Coronary artery (tissue), 2 donors: ENCODE results near the gene LRRC75A.

Experiments
- DNase-seq: peaks from one replicate; pipeline ENCODE4 v3.0.0-alpha.2; 2017; ENCODE audit warnings: low spot score
- H3K27ac ChIP-seq, 2 donors: fragments of 200-600 bp; sonication (generic); one replicate each; pipeline ENCODE4 v1.5.1; 2016 to 2019
- H3K4me3 ChIP-seq: fragments of 200-600 bp; sonication (generic); 2 replicates; pipeline ENCODE4 v1.5.1; 2016; ENCODE audit warnings: mild to moderate bottlenecking, moderate library complexity
- TF ChIP-seq, protein P1 (sequence below): fragments of 200-600 bp; sonication (generic); IDR thresholded peaks from one replicate; pipeline ENCODE4 v1.5.1; 2019; ENCODE audit warnings: antibody characterized with exemption

Gene LRRC75A

DNA sequence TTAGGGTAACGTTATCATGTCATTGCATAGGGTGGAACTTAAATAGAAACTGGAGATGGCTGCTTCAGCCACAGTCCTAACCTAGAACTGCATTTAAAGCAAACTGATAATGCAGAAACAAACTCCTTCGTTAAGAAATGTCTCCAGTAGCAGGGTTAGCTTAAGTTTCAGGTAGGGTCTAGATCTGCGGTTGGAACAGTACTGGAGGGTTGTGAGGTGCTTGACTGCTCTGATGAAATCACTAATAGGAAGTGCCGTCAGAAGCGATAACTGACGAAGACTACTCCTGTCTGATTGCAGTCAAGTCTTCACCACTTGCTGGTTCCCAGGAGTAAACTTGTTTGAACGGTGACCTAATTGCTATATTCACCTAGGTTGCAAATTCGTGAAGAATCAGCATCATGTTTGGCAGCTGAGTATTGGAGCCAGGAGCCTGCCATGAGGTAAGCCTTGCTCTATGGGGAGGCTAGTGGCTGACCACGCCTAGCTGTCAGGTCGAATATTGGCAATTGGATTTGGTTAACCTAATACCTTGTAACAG lies 52.1 kb downstream of the LRRC75A start:
- peak overlapping the region in 1 of 2 donors; percentile 85 for H3K27ac ChIP-seq
- DNase-seq, result no peak
- TF ChIP-seq, protein P1, sequence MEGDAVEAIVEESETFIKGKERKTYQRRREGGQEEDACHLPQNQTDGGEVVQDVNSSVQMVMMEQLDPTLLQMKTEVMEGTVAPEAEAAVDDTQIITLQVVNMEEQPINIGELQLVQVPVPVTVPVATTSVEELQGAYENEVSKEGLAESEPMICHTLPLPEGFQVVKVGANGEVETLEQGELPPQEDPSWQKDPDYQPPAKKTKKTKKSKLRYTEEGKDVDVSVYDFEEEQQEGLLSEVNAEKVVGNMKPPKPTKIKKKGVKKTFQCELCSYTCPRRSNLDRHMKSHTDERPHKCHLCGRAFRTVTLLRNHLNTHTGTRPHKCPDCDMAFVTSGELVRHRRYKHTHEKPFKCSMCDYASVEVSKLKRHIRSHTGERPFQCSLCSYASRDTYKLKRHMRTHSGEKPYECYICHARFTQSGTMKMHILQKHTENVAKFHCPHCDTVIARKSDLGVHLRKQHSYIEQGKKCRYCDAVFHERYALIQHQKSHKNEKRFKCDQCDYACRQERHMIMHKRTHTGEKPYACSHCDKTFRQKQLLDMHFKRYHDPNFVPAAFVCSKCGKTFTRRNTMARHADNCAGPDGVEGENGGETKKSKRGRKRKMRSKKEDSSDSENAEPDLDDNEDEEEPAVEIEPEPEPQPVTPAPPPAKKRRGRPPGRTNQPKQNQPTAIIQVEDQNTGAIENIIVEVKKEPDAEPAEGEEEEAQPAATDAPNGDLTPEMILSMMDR, result no peak
- H3K4me3 ChIP-seq, result peak overlapping the region; percentile 81

DNA sequence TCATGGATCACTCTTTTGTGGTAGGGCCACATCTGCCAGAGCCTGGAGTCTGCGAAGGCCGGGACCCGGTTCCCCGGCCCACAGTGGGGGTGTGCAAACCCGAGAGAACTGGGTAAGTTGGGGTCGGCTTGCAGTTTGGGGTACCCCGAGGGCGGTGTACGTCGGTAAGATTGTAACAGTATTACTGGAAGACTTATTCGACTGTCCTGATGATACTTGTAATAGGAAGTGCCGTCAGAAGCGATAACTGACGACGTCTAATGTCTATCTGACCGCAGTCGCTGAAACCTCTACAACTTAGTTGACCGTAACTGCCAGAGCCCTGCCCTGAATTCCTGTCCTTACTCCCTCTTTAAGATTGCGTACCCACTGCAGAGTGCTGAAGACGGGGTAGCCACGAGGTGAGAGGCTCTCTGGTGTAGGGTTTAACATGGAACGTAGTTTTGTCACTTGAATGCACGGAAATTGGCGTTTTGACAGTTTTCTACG lies 52.6 kb downstream of the LRRC75A start:
- TF ChIP-seq, protein P1, result no peak
- peak overlapping the region; percentile 81 for H3K4me3 ChIP-seq
- no peak for DNase-seq
- peak overlapping the region; percentile 68 to 85 for H3K27ac ChIP-seq

DNA sequence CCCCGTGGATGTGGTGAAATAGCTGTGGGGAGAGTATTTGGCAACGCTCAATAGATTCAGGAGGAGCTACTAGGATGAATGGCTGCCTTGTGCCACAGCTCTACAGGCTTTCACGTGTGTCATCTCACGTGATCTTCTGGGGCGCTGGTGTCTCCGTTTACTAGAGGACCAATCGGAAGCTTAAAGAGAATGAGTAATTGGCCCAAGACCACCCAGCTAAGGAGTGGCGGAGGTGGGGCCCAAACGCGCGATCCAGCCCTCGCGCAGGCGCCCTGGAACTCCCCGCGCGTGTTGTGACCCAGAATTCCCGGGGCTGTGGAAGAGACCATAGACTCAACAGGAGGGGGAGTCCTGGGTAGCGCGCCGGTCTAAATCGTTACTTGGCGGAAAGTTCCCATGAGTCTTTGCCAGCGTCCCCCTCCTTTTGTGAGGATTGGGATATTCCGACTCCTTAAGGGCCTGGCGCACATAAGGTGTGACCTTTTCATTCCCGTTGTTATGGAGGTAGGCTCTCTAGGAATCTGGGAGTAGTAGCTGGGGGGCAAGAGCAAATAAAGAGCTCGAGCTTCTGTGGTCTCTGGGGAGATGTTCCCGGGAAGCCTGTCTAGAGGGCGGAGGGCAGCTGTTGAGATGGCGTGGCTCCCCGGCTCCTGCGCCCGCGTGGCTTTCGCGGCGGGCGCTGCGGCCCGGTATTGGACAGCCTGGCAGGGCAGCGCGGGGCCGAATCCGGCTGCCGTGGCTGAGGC lies 53.3 kb downstream of the LRRC75A start:
- peak overlapping the region; percentile 68 to 85 for H3K27ac ChIP-seq
- TF ChIP-seq, protein P1, result no peak
- peak overlapping the region; percentile 81 for H3K4me3 ChIP-seq
- peak; percentile 98 for DNase-seq

DNA sequence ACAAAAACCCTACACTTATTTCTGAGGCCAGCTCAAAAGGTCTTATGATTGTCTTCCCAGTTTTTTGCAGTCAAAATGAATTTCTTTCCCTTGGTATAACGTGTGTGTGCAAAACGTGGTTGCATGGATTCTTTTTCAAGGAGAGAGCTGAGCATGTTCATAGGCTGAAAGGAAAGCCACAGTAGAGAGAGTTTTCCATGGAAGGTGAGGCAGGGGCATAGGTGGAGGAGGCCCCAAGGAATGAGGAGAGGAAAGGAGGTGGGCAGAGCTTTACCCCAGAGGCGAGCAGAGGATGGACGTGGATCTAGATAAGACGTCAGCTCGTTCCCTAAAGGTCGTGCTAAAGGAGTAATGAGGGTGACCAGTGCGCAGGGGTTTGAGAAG lies 53.8 kb downstream of the LRRC75A start:
- no peak for DNase-seq
- TF ChIP-seq, protein P1, result no peak
- peak overlapping the region; percentile 81 for H3K4me3 ChIP-seq
- peak overlapping the region; percentile 68 to 85 for H3K27ac ChIP-seq

DNA sequence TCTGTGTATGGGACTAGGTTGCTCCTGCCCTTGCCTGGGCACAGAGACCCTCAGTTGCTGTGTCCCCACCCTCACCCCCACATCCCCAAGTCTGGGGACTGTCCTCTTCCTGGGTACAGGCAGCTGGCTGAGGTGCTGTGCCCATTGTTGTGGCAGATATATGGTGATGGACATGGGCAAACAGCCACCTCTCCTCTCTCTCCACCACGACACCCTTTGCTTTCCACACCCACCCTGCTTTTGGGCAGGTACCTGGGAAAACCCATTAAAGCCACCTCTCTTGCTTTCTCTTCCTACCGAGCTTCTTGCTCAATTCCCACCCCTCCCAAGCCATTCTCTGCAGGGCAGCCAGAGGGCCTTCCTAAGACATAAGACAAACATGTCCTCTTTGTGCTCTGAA lies 54.9 kb downstream of the LRRC75A start:
- Histone ChIP-seq H3K27ac (no peak overlapping the region), H3K4me3 (no peak overlapping the region)
- TF ChIP-seq, protein P1, result no peak
- no peak for DNase-seq

DNA sequence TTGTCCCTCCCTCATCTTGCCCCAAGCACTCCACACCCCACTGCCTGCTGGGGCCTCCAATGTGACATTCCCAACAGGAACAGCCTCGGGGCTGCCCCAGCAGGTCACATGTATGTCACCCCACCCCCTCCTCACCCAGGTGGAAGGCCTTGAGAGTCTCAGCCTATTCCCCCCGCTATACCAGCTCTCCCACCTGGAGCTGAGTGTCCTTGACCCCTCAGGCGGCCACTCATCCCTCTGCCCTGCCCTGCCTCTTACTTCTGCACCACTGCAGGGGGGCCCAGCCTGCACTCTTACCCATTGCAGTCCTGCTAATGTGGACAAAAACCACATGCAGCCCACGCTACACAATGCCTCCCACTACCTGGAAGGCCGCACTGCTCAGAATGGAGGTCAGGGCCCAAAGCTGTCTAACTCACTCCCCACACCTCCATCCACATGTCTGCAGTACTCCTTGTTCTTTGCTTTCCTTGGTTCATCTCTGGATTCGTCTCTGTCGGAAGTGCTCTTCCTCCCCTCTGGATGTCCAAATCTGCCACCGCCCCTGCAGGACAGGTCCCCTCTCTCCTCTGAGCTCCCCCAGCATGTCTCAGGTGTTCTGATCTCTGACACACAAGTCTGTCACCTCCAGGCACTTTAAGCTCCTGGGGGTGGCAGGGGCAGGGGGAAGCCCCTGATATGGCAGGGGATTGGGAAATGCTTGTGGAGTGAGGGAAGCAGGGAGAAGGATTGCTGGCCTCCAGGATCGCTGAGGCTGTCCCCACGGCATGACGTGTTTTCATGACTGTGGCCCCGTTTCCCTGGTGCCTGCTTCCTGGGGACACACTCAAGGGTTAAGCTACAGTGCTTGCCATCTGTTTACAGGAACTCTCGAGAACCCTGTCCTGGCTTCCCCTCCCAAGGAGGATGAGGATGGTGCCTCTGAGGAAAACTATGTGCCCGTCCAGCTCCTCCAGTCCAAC lies 55.8 kb downstream of the LRRC75A start:
- no peak overlapping the region for H3K27ac ChIP-seq
- DNase-seq, result no peak
- TF ChIP-seq, protein P1, result no peak

More for the DNA sequence above, 55.8 kb downstream of the LRRC75A start:
- no peak overlapping the region for H3K4me3 ChIP-seq
